ENCODE data around the gene MRPS22. TPM values are rescaled to one million over a fixed set of nuclear protein-coding genes. Genes with fewer than 3 reads are reported as not detected.

MRPS22 gene
- total and polyA plus RNA-seq, 2 donors (not counting 3 experiments of a cell fraction or from before 2014, with no cell fraction given), result 33.8 to 45.6 TPM

GRCh38 chr3:139346771-139347170, 3.0 kb downstream of the MRPS22 start:
- H3K9me1 ChIP-seq (replicated peaks; ENCODE audit: control insufficient read depth, extremely low read depth, insufficient read depth, low read length), result no peaks in the 10 kb centered on the region
- H3K27ac ChIP-seq (ENCODE audit: insufficient read depth, low read depth, low read length), result no peak overlapping the region
- peaks cover 7% of the 10 kb centered on the region for H3K4me1 ChIP-seq (ENCODE audit: control insufficient read depth, extremely low read depth, insufficient read depth, low read length)
- no peak for TF ChIP-seq EZH2 (IDR thresholded peaks at IDR 0.05; ENCODE audit: borderline replicate concordance, low read depth, low read length, severe bottlenecking)
- TF ChIP-seq FOS (IDR thresholded peaks at IDR 0.05; ENCODE audit: borderline replicate concordance, insufficient read depth, low read length), result no peak
- TF ChIP-seq MYC (IDR thresholded peaks at IDR 0.05; ENCODE audit: low read depth, low read length), result no peak
- TF ChIP-seq POLR2A (IDR thresholded peaks at IDR 0.05; ENCODE audit: low read depth, low read length), result no peak
- TF ChIP-seq POLR2AphosphoS5 (IDR thresholded peaks at IDR 0.05; ENCODE audit: insufficient read depth, low read depth, low read length), result no peak
- no peak for TF ChIP-seq CTCF (IDR thresholded peaks at IDR 0.05; ENCODE audit: extremely low read depth in 1 of 2, insufficient read depth in 1 of 2, low read depth in 1 of 2, low read length in 2 of 2)
- no peak for TF ChIP-seq MAX (IDR thresholded peaks at IDR 0.05; ENCODE audit: insufficient read depth, insufficient read length)
- no peaks in the 10 kb centered on the region for H4K20me1 ChIP-seq (replicated peaks; ENCODE audit: control insufficient read depth, extremely low read depth, insufficient read depth, low read length)
- H3K9ac ChIP-seq (replicated peaks; ENCODE audit: extremely low read depth, insufficient read depth, low read length), result no peak overlapping the region
- ChIA-PET POLR2A (no interaction called here), CTCF (interaction anchor here (0.9 to 3.1 kb wide), 3 partner anchors 7 to 235 kb away, joined by 3 to 31 read pairs (median 3); no protein-coding TSS in a partner anchor)
- H3K79me2 ChIP-seq (ENCODE audit: control insufficient read depth, insufficient read depth, low read length), result peaks cover 27% of the 10 kb centered on the region
- H3K4me3 ChIP-seq (replicated peaks in 1 of 3; ENCODE audit: insufficient read depth in 1 of 3, low read depth in 1 of 3, low read length in 3 of 3), result no peak overlapping the region
- FAIRE-seq (no peak), DNase-seq (ENCODE audit: low read depth, low spot score) (no peak)
- no peaks in the 10 kb centered on the region for H3K9me3 ChIP-seq (replicated peaks; ENCODE audit: control insufficient read depth, insufficient read depth, low read length)
- H3K27me3 ChIP-seq (ENCODE audit: control insufficient read depth in 2 of 2, insufficient read depth in 2 of 2, low read length in 2 of 2), result no peaks in the 10 kb centered on the region
- intact Hi-C loops (cut with micrococcal nuclease) (no loop called here), dilution Hi-C loops (cut with MboI; ENCODE audit: extremely low pct_ligation_motif_present, low sequenced_read_pairs) (no loop called here)
- peaks cover 7 to 11% of the 10 kb centered on the region in 2 experiments for H3K36me3 ChIP-seq (ENCODE audit: control insufficient read depth in 2 of 2, extremely low read depth in 1 of 2, insufficient read depth in 2 of 2, low read length in 2 of 2)
- BruUV-seq (replicated peaks), result no TSS peak
- no peak overlapping the region for H3K4me2 ChIP-seq (ENCODE audit: insufficient read depth, low read length)
- no peak overlapping the region for H2AFZ ChIP-seq (ENCODE audit: low read depth, low read length)

Measured in endothelial cell of umbilical vein (primary cell).